BLaER1 (cell line): ENCODE measurements around the gene KSR1.
"Not testable (repeated sequence)": the region's sequence is repeated elsewhere in the genome, so short reads cannot be mapped to it uniquely, and the experiment has no call there.

Source experiments
- H3K27ac ChIP-seq: shearing (Covaris generic); formaldehyde crosslinking; 2 replicates; pipeline ENCODE4 v1.8.1; 2022
- H3K27me3 ChIP-seq: shearing (Covaris generic); formaldehyde crosslinking; 2 replicates; pipeline ENCODE4 v1.8.1; 2022
- H3K36me3 ChIP-seq: shearing (Covaris generic); formaldehyde crosslinking; 2 replicates; pipeline ENCODE4 v1.8.1; 2022
- H3K4me1 ChIP-seq: shearing (Covaris generic); formaldehyde crosslinking; 2 replicates; pipeline ENCODE4 v1.8.1; 2022
- H3K4me2 ChIP-seq: shearing (Covaris generic); formaldehyde crosslinking; 2 replicates; pipeline ENCODE4 v1.8.1; 2022
- H3K4me3 ChIP-seq: shearing (Covaris generic); formaldehyde crosslinking; 2 replicates; pipeline ENCODE4 v1.8.1; 2022
- H3K9ac ChIP-seq: shearing (Covaris generic); formaldehyde crosslinking; 2 replicates; pipeline ENCODE4 v1.8.1; 2022
- H3K9me3 ChIP-seq: shearing (Covaris generic); formaldehyde crosslinking; 2 replicates; pipeline ENCODE4 v1.8.1; 2022
- H4K20me1 ChIP-seq: shearing (Covaris generic); formaldehyde crosslinking; 2 replicates; pipeline ENCODE4 v1.8.1; 2022
- Cebpa-rat ChIP-seq: shearing (Covaris generic); IDR thresholded peaks from 2 replicates; pipeline ENCODE4 v1.8.1; 2022

The KSR1 gene

GRCh38 chr17:27438348-27438998, 17.8 kb upstream of the KSR1 start:
- Histone ChIP-seq H3K4me3 (no peak overlapping the region), H3K27ac (no peak overlapping the region), H3K27me3 (no peaks in the 10 kb centered on the region), H3K4me2 (no peak overlapping the region), H3K9ac (no peak overlapping the region), H3K4me1 (no peaks in the 10 kb centered on the region), H3K36me3 (no peaks in the 10 kb centered on the region), H4K20me1 (no peaks in the 10 kb centered on the region), H3K9me3 (no peaks in the 10 kb centered on the region)
- TF ChIP-seq Cebpa-rat, result no peak

GRCh38 chr17:27439342-27439741, 16.9 kb upstream of the KSR1 start:
- H3K36me3 ChIP-seq, result no peaks in the 10 kb centered on the region
- no peak overlapping the region for H3K4me3 ChIP-seq
- H3K4me1 ChIP-seq, result no peaks in the 10 kb centered on the region
- no peaks in the 10 kb centered on the region for H4K20me1 ChIP-seq
- H3K9ac ChIP-seq, result no peak overlapping the region
- no peak overlapping the region for H3K27ac ChIP-seq
- no peak for TF ChIP-seq Cebpa-rat
- H3K4me2 ChIP-seq, result no peak overlapping the region
- H3K9me3 ChIP-seq, result no peaks in the 10 kb centered on the region
- H3K27me3 ChIP-seq, result no peaks in the 10 kb centered on the region

GRCh38 chr17:27442702-27443101, 13.5 kb upstream of the KSR1 start:
- no peaks in the 10 kb centered on the region for H4K20me1 ChIP-seq
- no peak for TF ChIP-seq Cebpa-rat
- no peak overlapping the region for H3K27ac ChIP-seq
- H3K9ac ChIP-seq, result no peak overlapping the region
- H3K4me1 ChIP-seq, result no peaks in the 10 kb centered on the region
- H3K36me3 ChIP-seq, result no peaks in the 10 kb centered on the region
- no peaks in the 10 kb centered on the region for H3K9me3 ChIP-seq
- H3K4me2 ChIP-seq, result no peak overlapping the region
- no peak overlapping the region for H3K4me3 ChIP-seq
- no peaks in the 10 kb centered on the region for H3K27me3 ChIP-seq

- Histone ChIP-seq H3K27ac (no peak overlapping the region), H3K4me1 (no peaks in the 10 kb centered on the region), H3K4me2 (no peak overlapping the region), H3K27me3 (no peaks in the 10 kb centered on the region), H3K9ac (no peak overlapping the region), H3K4me3 (no peak overlapping the region), H4K20me1 (no peaks in the 10 kb centered on the region), H3K36me3 (no peaks in the 10 kb centered on the region), H3K9me3 (no peaks in the 10 kb centered on the region)
- no peak for TF ChIP-seq Cebpa-rat
Measured at GRCh38 chr17:27443491-27443890, 12.8 kb upstream of the KSR1 start.

GRCh38 chr17:27445971-27446370, 10.3 kb upstream of the KSR1 start:
- TF ChIP-seq Cebpa-rat, result no peak
- H3K27ac ChIP-seq, result no peak overlapping the region

GRCh38 chr17:27446569-27447301, 9.5 kb upstream of the KSR1 start:
- Histone ChIP-seq H3K4me2 (no peak overlapping the region), H3K27ac (no peak overlapping the region)
- no peak for TF ChIP-seq Cebpa-rat

More at GRCh38 chr17:27445971-27446370, 10.3 kb upstream of the KSR1 start:
- no peak overlapping the region for H3K4me2 ChIP-seq
- H3K4me1 ChIP-seq, result no peaks in the 10 kb centered on the region
- H3K9ac ChIP-seq, result no peak overlapping the region
- H3K27me3 ChIP-seq, result no peaks in the 10 kb centered on the region
- no peaks in the 10 kb centered on the region for H4K20me1 ChIP-seq
- no peaks in the 10 kb centered on the region for H3K36me3 ChIP-seq
- H3K4me3 ChIP-seq, result no peak overlapping the region
- no peaks in the 10 kb centered on the region for H3K9me3 ChIP-seq

GRCh38 chr17:27448534-27448933, 7.7 kb upstream of the KSR1 start:
- not testable (repeated sequence) for H3K4me1 ChIP-seq, H4K20me1 ChIP-seq, H3K27me3 ChIP-seq, H3K4me3 ChIP-seq, H3K27ac ChIP-seq, H3K9ac ChIP-seq, H3K4me2 ChIP-seq, H3K36me3 ChIP-seq, H3K9me3 ChIP-seq

More at GRCh38 chr17:27446569-27447301, 9.5 kb upstream of the KSR1 start:
- Histone ChIP-seq H3K36me3 (no peaks in the 10 kb centered on the region), H3K4me1 (no peaks in the 10 kb centered on the region), H3K27me3 (no peaks in the 10 kb centered on the region), H3K9ac (no peak overlapping the region), H3K9me3 (no peaks in the 10 kb centered on the region), H3K4me3 (no peak overlapping the region), H4K20me1 (no peaks in the 10 kb centered on the region)

- H3K4me1 ChIP-seq, result peaks cover 18% of the 10 kb centered on the region
- H3K9ac ChIP-seq, result no peak overlapping the region
- H3K9me3 ChIP-seq, result no peaks in the 10 kb centered on the region
- no peaks in the 10 kb centered on the region for H3K36me3 ChIP-seq
- H3K4me2 ChIP-seq, result no peak overlapping the region
- no peaks in the 10 kb centered on the region for H4K20me1 ChIP-seq
- no peak for TF ChIP-seq Cebpa-rat
- no peak overlapping the region for H3K4me3 ChIP-seq
- no peak overlapping the region for H3K27ac ChIP-seq
- H3K27me3 ChIP-seq, result no peaks in the 10 kb centered on the region
Measured at GRCh38 chr17:27449541-27449940, 6.7 kb upstream of the KSR1 start.

GRCh38 chr17:27449988-27450387, 6.3 kb upstream of the KSR1 start:
- Histone ChIP-seq H3K9ac (no peak overlapping the region), H3K9me3 (no peaks in the 10 kb centered on the region), H3K4me2 (no peak overlapping the region), H4K20me1 (no peaks in the 10 kb centered on the region), H3K4me3 (no peak overlapping the region), H3K27me3 (no peaks in the 10 kb centered on the region), H3K27ac (no peak overlapping the region), H3K4me1 (peaks cover 18% of the 10 kb centered on the region), H3K36me3 (no peaks in the 10 kb centered on the region)
- no peak for TF ChIP-seq Cebpa-rat

GRCh38 chr17:27450416-27450815, 5.8 kb upstream of the KSR1 start:
- peaks cover 18% of the 10 kb centered on the region for H3K4me1 ChIP-seq
- no peaks in the 10 kb centered on the region for H3K36me3 ChIP-seq
- no peak overlapping the region for H3K4me2 ChIP-seq
- no peaks in the 10 kb centered on the region for H3K9me3 ChIP-seq
- no peaks in the 10 kb centered on the region for H3K27me3 ChIP-seq
- no peaks in the 10 kb centered on the region for H4K20me1 ChIP-seq
- no peak for TF ChIP-seq Cebpa-rat
- H3K27ac ChIP-seq, result no peak overlapping the region
- no peak overlapping the region for H3K4me3 ChIP-seq
- H3K9ac ChIP-seq, result no peak overlapping the region
